ENCODE data around the gene LRRC15.

Gene LRRC15

GRCh38 chr3:194320744-194321243 is 48.7 kb downstream of the LRRC15 start:
- no peak for DNase-seq (ENCODE audit: low read depth in 2 of 2)

- no peak for DNase-seq (ENCODE audit: low read depth in 2 of 2)
Measured at GRCh38 chr3:194320100-194320499, 49.4 kb downstream of the LRRC15 start.

GRCh38 chr3:194318511-194319161 is 50.9 kb downstream of the LRRC15 start:
- DNase-seq (ENCODE audit: low read depth in 2 of 2): no peak

- DNase-seq (ENCODE audit: low read depth in 2 of 2): no peak
Measured at GRCh38 chr3:194316918-194317317, 52.6 kb downstream of the LRRC15 start.

- no peak for DNase-seq (ENCODE audit: low read depth in 2 of 2)
Measured at GRCh38 chr3:194315965-194316361, 53.6 kb downstream of the LRRC15 start.

- peak; percentile 67 to 71 for DNase-seq (ENCODE audit: low read depth in 2 of 2)
Measured at GRCh38 chr3:194315088-194315964, 54.2 kb downstream of the LRRC15 start.

- no peak for DNase-seq (ENCODE audit: low read depth in 2 of 2)
Measured at GRCh38 chr3:194314388-194315068, 55.0 kb downstream of the LRRC15 start.

GRCh38 chr3:194313560-194314387 is 55.8 kb downstream of the LRRC15 start:
- no peak for DNase-seq (ENCODE audit: low read depth in 2 of 2)

- no peak for DNase-seq (ENCODE audit: low read depth in 2 of 2)
Measured at GRCh38 chr3:194312743-194313281, 56.7 kb downstream of the LRRC15 start.

GRCh38 chr3:194312186-194312742 is 57.3 kb downstream of the LRRC15 start:
- no peak for DNase-seq (ENCODE audit: low read depth in 2 of 2)

GRCh38 chr3:194311000-194311399 is 58.5 kb downstream of the LRRC15 start:
- DNase-seq (ENCODE audit: low read depth in 2 of 2): no peak

- DNase-seq (ENCODE audit: low read depth in 2 of 2): no peak
Measured at GRCh38 chr3:194310060-194310835, 59.3 kb downstream of the LRRC15 start.

- DNase-seq (ENCODE audit: low read depth in 2 of 2): no peak
Measured at GRCh38 chr3:194308601-194309449, 60.7 kb downstream of the LRRC15 start.

- DNase-seq (ENCODE audit: low read depth in 2 of 2): no peak
Measured at GRCh38 chr3:194307849-194308248, 61.7 kb downstream of the LRRC15 start.

GRCh38 chr3:194306771-194307640 is 62.5 kb downstream of the LRRC15 start:
- no peak for DNase-seq (ENCODE audit: low read depth in 2 of 2)

- peak in 1 of 2 donors; percentile 26 for DNase-seq (ENCODE audit: low read depth in 2 of 2)
Measured at GRCh38 chr3:194306109-194306686, 63.3 kb downstream of the LRRC15 start.

GRCh38 chr3:194305356-194306108 is 64.0 kb downstream of the LRRC15 start:
- no peak for DNase-seq (ENCODE audit: low read depth in 2 of 2)

All from stimulated activated CD8-positive, alpha-beta memory T cell treated with anti-CD3 and anti-CD28 coated beads, Interleukin-2, amount 100 ng/mL, for 1 hour (primary cell).